IPS-NIHi11 (cell line): ENCODE results near the gene PSMD11.
A peak's percentile ranks its signal among the peaks of the same experiment; 100 is the strongest.

Source experiments
- DNase-seq: peaks from one replicate; pipeline ENCODE4 v3.0.0; 2012; ENCODE audit warnings: mixed read lengths, low spot score

PSMD11 gene

DNA sequence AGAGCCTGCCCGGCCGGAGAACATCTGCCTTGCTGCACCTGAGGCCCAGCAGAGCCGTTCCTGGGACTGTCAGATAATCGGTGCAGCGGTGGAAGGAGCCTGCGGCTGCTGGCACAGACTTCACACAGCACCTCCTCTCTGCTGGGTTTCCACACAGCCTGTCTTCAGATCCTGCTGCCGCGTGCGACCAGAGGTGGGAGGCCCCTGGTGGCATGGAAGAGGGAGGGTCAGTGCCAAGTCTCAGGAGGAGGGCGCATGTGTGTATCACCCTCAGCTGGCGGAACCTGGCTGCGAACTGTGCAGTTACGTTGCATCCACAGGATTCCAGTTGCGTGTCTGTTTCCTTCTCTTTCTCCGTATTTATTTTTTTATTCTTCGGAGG lies 45.8 kb downstream of the PSMD11 start:
- DNase-seq, result no peak

DNA sequence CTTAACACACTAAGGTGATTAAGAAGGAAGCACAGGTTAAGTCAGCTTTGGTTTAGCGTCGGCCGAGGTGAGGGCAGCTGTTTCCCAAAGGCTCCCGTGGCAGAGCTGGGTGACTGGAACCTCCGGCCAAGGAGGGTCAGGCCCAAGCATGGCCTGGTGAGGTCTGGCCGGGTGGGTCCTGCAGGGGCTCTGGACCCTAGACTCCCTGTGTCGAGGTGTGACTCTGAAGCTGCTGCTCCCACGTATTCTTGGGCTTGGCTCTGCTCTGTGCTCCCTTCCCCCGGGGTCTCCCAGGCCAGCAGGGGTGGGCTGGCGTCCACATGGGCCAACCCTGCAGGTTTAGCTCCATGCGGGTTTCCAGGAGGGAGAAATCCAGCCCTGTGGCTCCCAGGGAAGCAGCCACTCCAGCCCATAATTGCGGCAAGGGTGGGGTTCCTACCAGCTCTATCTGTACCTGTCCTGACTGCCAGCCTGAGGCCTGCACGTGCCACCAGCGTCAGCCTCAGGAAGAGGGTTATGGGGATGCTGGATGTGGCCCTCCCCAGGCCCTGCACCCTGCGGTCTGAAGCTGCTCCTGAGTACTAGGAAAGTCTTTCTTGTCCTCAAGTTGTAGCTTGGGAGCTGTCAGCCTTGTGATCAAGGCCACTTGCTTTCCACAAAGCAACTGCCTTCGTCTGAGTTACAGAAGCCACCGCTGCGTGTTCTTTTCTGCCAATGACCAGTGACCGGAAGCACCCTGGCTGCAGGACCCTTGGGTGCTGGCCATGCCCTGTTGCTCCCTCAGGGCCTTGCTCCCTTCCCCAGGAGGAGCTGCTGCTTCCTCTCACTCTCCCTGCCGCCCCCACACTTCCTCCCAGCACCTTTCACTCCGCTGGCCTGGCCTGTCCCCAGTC lies 47.3 kb downstream of the PSMD11 start:
- DNase-seq, result no peak

DNA sequence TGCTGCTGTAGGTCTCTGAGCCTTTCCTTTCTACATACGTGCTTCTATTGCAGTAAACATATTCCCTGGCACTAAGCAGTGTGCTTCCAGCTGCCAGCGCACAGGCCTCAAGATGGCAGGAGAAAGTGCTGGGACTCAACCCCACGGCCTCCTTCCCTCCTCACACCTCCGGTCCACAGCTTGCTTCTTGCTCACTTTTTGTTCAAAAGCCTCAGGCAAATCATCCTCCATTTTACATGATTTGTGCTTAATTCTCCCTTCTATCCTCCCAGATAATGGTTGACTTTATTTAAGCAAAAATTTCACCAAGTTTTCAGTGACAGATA lies 47.9 kb downstream of the PSMD11 start:
- DNase-seq, result no peak

DNA sequence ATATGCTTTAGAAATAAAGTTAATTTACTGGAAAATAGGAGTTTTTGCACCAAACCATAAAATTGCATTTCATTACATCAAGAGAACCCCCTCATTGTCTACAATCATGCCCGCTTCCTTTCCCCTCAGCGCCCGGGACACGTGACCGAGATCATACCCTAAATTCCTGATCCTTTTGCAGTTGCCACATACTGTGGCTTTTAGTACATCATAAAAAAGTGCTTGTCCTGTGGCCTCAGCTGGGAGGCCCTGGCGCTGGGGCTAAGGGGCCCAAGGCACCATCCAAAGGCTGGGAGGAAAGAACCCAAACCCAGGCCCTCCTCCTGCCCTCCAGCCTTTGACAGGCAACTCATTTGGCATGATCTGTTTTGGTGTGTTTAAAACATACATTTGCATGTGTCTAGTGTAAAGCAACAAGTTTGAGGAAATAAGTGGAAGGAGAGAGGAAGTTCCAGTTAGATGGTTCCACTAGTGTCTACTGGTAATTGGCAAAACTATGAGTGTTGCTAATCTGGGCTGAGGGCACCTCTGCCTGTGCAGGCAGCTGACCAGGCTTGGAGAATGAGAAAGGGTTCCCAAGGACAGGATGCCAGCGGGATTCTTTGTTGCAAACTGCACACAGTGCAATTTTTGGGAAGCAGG lies 48.5 kb downstream of the PSMD11 start:
- DNase-seq, result no peak

DNA sequence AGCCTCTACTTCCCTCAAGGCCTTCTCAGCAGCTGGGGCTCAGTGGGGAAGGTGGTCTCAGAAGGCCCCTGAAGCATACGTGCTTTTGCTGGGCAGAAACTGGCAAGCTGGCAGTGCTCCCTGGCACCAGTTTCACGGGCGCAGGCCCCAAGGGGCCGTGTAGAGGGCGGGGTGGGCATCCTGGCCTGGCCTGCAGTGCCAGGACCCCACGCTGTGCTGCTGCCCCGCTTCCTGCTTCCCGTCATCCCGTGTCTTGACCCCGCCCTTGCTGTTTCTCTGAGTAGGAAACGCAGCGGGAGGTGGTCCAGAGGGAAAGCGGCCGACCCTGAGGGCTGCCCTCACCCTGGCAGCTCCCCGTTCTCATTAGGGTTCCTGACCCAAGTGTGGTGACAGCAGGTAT lies 49.3 kb downstream of the PSMD11 start:
- DNase-seq, result no peak

DNA sequence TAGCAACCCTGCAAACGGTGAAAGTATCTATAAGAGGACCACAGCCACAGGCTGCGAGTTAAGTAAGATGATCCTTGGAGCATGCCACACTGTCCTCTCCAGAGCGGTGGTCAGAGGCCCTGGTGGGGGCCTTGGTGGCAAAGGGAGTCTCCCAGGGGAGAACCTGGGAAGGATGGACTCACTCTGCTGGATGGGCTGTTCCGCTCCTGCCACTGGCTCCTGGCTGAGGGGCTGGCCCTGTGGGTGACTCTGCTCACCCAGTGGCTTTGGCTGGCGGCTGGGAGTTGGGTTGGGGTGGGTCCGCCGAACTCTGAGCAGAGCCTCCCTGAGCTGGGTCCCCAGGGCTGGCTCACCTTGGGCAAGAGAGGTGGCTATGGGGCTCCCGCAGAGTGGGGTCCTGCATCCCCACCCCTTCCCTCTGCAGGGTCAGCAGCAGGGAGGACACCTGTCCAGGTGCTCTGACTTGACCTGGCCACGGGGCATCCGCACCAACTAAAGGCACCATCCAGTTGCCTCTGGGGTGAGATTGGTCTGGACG lies 49.7 kb downstream of the PSMD11 start:
- DNase-seq, result no peak

DNA sequence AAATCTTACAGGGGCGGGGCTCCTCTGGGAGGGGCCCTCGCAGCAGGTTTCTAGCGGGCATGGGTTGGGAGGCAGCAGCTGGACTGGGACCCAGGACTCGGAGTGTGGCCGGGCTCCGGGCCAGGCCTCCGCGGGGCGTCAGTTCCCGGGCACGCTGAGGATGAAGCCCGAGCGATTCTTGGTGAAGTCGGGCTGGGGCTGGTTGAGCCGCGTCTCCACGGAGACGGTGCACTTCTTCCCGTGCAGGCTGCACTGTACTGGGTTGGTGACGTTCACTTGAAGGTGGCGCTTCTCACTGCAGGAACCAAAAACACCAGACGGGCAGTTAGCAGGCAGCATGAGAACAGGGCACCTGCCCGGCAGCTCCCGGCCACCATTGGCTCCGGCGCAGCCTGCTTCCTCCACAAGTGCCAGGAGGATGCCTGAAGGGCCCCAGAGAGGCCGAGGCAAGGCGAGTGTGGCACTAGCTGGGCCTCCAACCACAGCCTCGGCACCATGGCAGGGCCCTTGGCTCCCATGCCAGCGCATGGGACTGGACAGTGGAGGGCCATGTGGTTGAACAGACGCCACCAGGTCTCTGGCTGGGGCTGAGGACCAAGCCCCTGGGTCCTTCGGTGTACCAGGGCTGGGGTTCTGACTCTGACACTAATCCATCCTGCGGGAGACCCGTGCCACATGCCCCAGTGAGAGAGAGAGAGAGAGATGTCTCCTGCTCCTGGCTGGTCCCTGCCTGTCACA lies 50.5 kb downstream of the PSMD11 start:
- peak; percentile 57 for DNase-seq

DNA sequence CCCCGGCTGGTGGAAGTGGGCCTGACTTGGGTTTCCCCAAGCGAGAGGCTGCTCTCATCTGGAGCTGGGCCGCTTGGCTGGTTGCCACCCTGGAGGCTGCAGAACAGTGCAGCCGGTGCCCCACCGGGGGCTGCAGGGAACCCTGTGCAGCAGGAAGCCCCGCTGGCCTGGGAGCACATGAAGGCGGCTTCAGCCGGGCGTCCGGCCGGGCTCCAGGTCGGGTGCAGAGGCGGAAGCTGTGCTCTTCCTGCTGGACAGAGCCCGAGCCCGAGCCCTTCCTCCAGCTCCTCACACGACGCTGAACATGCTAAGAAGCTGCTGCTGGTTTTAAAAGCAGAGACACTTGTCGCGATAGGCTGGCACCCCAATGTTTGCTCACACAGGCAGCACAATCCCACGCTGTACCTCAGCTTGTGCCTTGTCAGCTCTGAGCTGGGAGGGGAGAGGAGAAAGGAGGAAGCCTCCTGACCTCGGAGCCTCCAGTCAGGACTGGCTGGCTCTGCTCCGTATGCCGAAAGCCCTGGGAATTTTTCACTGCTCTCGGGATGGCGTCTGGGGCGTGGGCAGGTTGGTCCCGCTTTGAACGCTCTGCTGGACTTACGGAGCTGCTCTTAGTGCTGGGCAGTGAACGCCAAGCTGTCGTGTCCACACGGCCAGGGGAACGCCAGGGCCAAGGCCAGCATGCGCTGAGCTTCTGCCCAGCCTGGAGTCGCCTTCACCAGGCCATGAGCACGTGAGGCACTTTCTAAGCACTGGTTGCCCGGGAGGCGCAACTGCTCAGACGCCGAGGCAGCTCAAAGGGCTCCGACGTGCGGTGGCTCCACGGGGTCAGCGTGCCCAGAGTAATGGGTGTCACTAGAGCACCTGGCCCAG lies 51.3 kb downstream of the PSMD11 start:
- no peak for DNase-seq

DNA sequence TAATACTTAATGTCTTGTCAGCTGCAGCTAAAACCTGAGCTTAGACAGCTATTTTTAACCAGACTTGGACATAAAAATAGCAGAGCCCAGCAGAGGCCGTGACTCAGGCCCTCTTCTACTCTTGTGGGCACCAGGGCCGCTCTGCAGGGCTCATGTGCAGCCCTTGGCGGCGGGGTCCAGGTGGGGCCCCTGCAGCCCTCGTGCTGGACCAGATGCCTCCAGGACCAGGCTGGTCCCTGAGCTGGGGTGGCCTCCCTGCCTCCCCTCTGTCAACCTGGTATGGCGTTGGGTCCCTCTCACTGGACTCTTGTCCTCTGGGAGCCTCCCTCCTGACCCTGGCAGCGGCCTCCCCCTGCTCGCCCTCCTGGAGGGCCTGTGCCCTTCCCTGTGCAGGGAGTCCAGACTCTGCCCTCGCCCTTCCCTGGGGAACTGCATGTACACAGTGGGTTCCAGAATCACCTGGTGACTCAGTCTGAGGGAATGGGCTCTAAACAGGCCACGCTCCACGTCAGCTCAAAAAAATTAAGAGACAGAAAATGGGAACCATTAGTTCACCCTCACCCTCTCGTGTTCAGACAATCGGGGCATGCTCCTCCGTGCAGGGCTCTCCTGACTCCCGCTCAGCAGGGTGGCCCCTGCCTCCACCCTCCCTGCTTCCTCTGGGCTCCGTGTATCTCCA lies 52.2 kb downstream of the PSMD11 start:
- no peak for DNase-seq

DNA sequence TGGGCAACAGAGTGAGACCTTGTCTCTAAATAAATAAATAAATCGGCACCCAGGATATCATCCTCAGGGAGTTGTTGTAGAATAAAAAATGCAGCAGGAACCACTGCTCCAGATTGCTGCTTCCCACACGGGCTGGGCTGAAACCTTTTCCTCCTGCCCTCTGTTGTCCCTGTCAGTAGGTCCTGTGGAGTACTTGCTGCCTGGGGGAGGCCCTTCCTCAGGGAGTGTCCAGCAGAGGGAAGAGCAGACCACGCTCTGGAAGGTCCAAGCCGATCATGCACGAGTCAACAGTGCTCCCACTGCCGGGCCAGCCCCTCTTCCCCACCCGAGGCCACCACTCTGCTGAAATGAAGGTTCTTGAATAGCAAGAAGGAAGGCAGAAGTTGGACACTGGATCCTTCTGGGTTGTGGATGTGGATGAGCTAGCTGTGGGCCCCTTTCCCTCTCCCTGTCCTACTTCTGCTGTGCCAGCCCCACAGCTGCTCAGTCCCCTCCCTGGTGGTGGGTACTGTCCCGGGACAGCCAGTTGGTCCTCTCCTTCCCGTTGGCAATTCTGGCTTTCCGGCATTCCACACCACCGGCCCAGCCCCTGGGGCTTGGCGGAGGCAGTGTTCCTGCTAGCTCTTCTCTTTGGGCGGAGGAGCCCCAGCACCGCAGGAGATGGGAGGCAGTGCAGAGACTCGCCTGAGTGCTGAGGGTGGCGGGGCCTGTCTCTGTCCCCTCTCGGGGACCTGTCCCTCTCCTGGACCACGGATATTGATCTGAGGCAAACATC lies 53.3 kb downstream of the PSMD11 start:
- no peak for DNase-seq

DNA sequence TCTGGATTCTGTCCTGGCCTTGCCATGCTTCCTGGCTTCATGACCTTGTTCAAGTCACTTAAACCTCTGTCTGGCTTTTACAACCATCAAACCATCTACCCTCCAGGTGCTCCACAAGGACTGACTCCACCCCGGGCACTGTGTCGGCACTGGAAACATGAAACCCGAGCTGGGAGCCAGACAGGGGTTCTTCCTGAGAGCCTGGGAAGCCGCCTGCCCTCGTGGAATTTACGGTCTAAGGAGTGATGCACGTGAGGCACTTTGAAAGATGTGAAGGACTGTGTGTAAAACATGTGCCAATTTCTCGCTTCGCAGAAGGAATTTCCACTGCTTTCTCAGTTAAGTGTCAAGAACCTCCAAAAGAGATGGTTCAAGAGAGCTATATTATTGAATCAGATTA lies 54.1 kb downstream of the PSMD11 start:
- peak; percentile 74 for DNase-seq

DNA sequence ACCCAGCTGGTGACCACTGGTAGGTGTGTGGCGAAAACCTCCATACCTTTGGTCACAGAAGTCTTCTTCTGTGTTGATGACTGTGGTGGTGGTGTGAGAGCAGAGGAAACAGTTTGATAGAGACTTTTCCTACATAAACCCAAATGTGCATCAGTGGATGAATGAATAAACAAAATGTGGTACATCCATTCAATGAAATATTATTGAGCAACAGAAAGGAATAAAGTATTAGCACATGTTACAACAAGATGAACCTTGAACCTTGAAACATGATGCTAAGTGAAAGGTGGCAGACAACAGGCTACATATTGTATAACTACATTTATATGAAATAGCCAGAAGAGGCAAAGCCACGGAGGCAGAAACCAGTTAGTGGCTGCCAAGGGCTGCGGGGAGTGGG lies 57.7 kb downstream of the PSMD11 start:
- DNase-seq, result no peak

DNA sequence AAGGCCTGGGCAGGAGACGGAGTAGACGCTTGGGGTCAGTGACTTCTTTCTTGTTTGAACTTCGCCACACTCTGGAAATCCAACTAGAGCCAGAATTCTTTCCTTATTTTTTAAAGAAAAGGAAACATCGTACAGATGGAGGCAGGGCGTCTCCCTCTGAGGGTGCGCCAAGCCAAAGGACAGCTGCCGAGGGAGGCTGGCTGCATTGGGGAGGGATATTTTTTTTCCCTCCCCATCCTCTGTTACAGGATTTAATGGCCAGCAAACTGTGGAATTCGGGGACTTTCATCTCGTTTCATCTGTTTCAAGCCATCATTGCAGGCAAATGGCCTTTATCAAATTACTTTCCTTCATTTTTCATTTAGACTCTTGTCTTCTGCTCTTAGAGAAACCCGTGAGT lies 58.4 kb downstream of the PSMD11 start:
- DNase-seq, result no peak

DNA sequence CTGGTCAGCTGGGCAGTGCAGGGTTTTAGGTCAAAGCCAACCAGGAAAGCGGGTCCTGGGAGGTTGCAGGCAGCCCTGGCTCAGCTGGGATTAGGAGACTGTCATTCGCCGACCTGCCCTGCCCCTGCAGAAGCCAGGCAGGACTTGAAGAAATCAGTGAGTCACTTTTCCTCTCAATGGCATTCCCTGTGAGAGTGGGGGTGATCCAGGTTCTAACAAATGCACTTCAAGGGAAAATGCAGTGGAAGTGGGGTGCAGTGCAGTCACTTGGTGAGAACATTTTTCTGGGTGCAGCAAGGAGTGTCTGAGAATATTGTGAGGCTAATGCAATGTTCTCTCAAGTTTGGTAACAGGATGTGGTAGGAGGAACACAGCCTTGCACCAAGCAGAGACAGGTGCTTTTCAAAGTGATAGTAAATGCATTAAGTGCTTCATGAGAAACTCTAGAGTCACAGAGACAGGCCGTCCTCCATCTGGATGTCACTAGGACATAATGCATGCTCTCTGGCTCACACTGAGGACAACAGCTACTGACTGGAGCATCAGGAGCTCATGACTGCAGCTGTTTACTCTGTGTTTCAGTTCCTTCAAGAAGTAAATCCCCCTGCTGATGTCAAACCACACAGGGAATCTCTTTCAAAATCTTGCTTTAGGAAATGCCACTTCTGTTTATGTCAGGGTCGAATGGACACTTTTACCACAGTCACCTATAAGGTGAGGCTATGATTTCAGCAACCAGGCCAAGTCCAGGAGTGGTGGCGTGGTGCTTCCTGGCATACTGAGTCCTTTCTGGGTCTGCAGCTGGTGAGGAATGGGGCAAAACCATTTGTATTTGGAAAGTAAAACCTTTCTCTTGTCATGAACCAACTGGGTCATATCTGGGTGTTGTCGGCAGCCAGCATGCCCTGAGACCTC lies 59.2 kb downstream of the PSMD11 start:
- DNase-seq, result no peak

DNA sequence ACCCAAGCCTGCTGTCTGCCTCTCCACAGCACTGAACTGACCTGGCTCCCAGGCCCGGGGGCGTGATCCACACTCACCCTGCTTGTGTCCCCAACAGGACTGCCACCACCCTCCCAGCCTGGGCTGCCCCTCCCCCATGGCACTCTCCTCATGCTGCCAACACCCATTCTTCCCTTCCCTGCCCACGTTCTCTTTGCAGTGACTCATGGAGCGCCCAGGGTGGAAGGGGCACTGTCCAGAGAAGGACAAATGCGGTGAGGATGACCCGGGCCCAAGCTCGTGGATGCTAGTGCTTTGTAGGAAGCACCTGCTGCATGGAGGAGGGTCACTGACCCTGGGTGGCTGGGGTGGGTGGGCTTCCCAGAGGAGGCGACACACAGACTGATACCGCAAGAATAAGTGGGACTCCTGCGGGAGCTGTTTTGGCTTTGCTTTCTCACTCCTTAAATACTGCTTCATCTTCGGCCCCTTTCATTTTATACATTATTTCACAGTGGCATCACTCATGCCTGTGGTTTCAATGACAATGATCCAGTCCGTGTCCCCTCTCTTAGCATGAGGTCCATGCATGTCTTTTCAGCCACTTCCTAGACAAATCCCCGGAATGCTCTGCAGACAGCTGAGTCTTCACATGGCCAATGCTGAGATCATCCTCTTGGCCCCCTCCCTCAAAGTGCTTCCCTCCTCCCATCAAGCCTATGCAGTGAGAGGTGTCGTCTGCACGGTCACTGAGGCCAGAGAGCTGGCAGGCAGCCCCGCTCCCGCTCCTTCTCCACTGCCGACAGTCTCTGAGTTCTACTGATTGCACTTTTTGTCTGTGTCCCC lies 60.1 kb downstream of the PSMD11 start:
- no peak for DNase-seq

DNA sequence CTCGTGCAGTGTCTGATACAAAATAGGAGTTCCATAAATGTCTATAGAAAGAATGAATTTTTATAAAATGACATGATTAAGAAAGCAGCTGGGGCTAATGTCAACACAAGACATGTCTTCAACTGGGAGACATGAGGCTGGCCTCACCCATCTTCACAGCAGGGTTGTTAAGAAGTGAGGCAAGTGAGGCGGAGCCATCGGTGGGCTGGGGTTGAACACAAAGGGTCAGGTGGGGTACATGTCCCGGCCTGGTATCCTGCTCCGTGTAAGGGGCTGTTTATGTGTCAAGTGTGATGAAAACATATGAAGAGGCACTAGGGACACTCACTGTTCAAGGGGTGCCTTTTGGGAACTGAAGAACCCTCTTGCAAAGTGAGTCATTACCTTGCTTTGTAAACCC lies 64.6 kb downstream of the PSMD11 start:
- no peak for DNase-seq

DNA sequence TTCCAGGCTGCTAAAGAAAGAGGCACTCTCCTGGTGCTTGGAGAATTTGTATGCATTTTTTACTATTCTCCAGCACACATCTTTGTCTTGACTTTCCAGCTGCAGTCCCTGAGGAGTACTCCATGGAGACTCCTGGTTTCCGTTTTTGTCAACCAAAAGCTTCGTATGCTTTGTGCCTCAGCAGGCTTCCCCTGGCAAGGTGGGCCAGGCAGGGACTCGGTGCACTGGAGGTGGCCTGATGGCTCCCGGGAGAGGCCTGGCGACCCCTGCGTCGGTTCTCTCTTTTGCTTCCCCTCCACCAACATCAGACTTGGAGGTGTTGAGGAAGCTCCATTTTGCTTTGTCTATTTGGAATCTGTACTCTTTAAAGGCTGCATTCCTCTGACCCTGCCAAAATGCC lies 66.2 kb downstream of the PSMD11 start:
- DNase-seq, result no peak

DNA sequence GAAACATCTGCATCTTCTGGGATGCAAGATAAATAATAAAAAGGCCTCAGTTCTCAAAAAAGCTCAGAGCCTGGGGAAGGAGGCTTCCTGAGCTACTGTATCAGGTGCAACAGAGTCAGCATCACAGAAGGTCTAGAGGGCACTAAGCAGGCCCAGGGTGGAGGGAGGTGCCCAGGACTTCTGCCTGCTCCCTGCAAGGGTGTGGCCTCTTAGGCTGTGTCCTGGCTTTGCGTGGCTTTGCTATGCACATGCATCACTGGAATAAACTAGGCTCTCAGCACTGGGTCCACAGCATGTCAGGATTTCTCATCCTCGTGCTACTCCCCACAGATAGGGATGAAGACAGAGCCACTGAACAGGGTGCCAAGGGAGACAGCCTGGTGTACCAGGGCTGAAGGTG lies 68.0 kb downstream of the PSMD11 start:
- no peak for DNase-seq

DNA sequence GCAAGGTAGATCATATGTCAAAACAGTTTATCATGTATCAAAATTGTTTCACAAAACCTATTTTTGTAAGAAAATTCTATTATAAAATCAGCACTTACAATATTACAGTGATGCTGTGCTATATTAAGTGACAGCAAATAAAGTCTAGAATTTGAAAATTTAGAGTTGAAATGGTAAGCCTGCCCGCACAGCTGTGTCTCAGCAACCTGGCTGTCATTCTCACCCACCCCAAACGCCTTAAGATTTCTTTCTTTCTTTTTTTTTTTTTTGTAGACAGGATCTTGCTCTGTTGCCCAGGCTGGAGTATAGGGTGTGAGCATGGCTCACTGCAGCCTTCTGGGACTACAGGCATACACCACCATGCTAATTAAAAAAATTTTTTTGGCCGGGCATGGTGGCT lies 69.3 kb downstream of the PSMD11 start:
- DNase-seq, result no peak
